Measurements from ENCODE around the gene ZNF280C. TPM values are rescaled to one million over a fixed set of nuclear protein-coding genes. Genes with fewer than 3 reads are reported as not detected.
"Not testable (repeated sequence)": the region's sequence is repeated elsewhere in the genome, so short reads cannot be mapped to it uniquely, and the experiment has no call there.

The ZNF280C gene
- total RNA-seq, 1 experiment from 2014 or later = 7.8 TPM

- Histone ChIP-seq H3K27me3 (ENCODE audit: insufficient read depth, low read depth) (no peaks in the 10 kb centered on the region), H3K36me3 (ENCODE audit: low read depth) (peaks cover 20% of the 10 kb centered on the region; the same call in 1 of the 2 replicates), H3K9me2 (ENCODE audit: insufficient read depth) (no peaks in the 10 kb centered on the region), H2AFZ (no peak overlapping the region), H3K79me2 (ENCODE audit: low read depth) (no peaks in the 10 kb centered on the region), H3K9me3 (ENCODE audit: insufficient read depth, low read depth) (no peaks in the 10 kb centered on the region), H3K4me3 (no peak overlapping the region), H3K4me1 (replicated peaks; ENCODE audit: insufficient read depth) (no peaks in the 10 kb centered on the region), H3K27ac (no peak overlapping the region), H3K4me2 (no peak overlapping the region), H4K20me1 (ENCODE audit: insufficient read depth) (no peaks in the 10 kb centered on the region), H3F3A (ENCODE audit: insufficient read depth, low read depth) (no peaks in the 10 kb centered on the region)
- no peak for DNase-seq
- ChIA-PET CTCF (no interaction called here), POLR2A (ENCODE audit: unreplicated experiment) (no interaction called here)
- intact Hi-C loops (cut with micrococcal nuclease; ENCODE audit: unreplicated experiment) = no loop called here
- TF ChIP-seq EZH2 (IDR thresholded peaks at IDR 0.05; ENCODE audit: low read depth) = no peak
- no peak for TF ChIP-seq CTCF (conservative IDR thresholded peaks at IDR 0.05)
- no TSS peak for BruUV-seq (replicated peaks)
Observed at GRCh38 chrX:130246084-130246483, 22.6 kb downstream of the ZNF280C start.

- H3K79me2 ChIP-seq (ENCODE audit: low read depth) = no peaks in the 10 kb centered on the region
- no peak for DNase-seq
- no peaks in the 10 kb centered on the region for H3K4me1 ChIP-seq (replicated peaks; ENCODE audit: insufficient read depth)
- H3K36me3 ChIP-seq (ENCODE audit: low read depth) = peaks cover 20% of the 10 kb centered on the region; the same call in 1 of the 2 replicates
- no peak overlapping the region for H3K4me3 ChIP-seq
- no peak for TF ChIP-seq CTCF (conservative IDR thresholded peaks at IDR 0.05)
- no peak for TF ChIP-seq EZH2 (IDR thresholded peaks at IDR 0.05; ENCODE audit: low read depth)
- H3K9me3 ChIP-seq (ENCODE audit: insufficient read depth, low read depth) = no peaks in the 10 kb centered on the region
- H4K20me1 ChIP-seq (ENCODE audit: insufficient read depth) = no peaks in the 10 kb centered on the region
- no peaks in the 10 kb centered on the region for H3K9me2 ChIP-seq (ENCODE audit: insufficient read depth)
- ChIA-PET POLR2A (ENCODE audit: unreplicated experiment) (no interaction called here), CTCF (no interaction called here)
- H3K27ac ChIP-seq = no peak overlapping the region
- intact Hi-C loops (cut with micrococcal nuclease; ENCODE audit: unreplicated experiment) = no loop called here
- no peak overlapping the region for H2AFZ ChIP-seq
- no peak overlapping the region for H3K4me2 ChIP-seq
- H3F3A ChIP-seq (ENCODE audit: insufficient read depth, low read depth) = peaks cover 4% of the 10 kb centered on the region; the same call in 1 of the 2 replicates
- no TSS peak for BruUV-seq (replicated peaks)
- H3K27me3 ChIP-seq (ENCODE audit: insufficient read depth, low read depth) = no peaks in the 10 kb centered on the region
Observed at GRCh38 chrX:130245441-130245840, 23.3 kb downstream of the ZNF280C start.

- peaks cover 31% of the 10 kb centered on the region for H3K36me3 ChIP-seq (ENCODE audit: low read depth)
- H3K27me3 ChIP-seq (ENCODE audit: insufficient read depth, low read depth); H3F3A ChIP-seq (ENCODE audit: insufficient read depth, low read depth); intact Hi-C loops (cut with micrococcal nuclease; ENCODE audit: unreplicated experiment); H3K9me3 ChIP-seq (ENCODE audit: insufficient read depth, low read depth); H4K20me1 ChIP-seq (ENCODE audit: insufficient read depth); BruUV-seq (replicated peaks); POLR2A ChIA-PET (ENCODE audit: unreplicated experiment); H3K9me2 ChIP-seq (ENCODE audit: insufficient read depth); CTCF ChIA-PET; H3K4me3 ChIP-seq; DNase-seq; H3K4me2 ChIP-seq; H3K4me1 ChIP-seq (replicated peaks; ENCODE audit: insufficient read depth); H3K27ac ChIP-seq; H3K79me2 ChIP-seq (ENCODE audit: low read depth); H2AFZ ChIP-seq: not testable (repeated sequence)
Observed at GRCh38 chrX:130231184-130231583, 37.5 kb downstream of the ZNF280C start.

GRCh38 chrX:130228871-130229270, 39.8 kb downstream of the ZNF280C start:
- ChIA-PET CTCF (no interaction called here), POLR2A (ENCODE audit: unreplicated experiment) (no interaction called here)
- Histone ChIP-seq H3K79me2 (ENCODE audit: low read depth) (no peaks in the 10 kb centered on the region), H4K20me1 (ENCODE audit: insufficient read depth) (no peaks in the 10 kb centered on the region; the same call in 1 of the 2 replicates), H2AFZ (no peak overlapping the region), H3K4me1 (replicated peaks; ENCODE audit: insufficient read depth) (no peaks in the 10 kb centered on the region), H3K27me3 (ENCODE audit: insufficient read depth, low read depth) (no peaks in the 10 kb centered on the region), H3K4me2 (no peak overlapping the region), H3K9me3 (ENCODE audit: insufficient read depth, low read depth) (no peaks in the 10 kb centered on the region), H3K4me3 (no peak overlapping the region), H3K27ac (no peak overlapping the region), H3K9me2 (ENCODE audit: insufficient read depth) (no peaks in the 10 kb centered on the region), H3K36me3 (ENCODE audit: low read depth) (peaks cover 26% of the 10 kb centered on the region), H3F3A (ENCODE audit: insufficient read depth, low read depth) (no peaks in the 10 kb centered on the region)
- TF ChIP-seq CTCF (conservative IDR thresholded peaks at IDR 0.05) (no peak), EZH2 (IDR thresholded peaks at IDR 0.05; ENCODE audit: low read depth) (no peak)
- DNase-seq = no peak
- intact Hi-C loops (cut with micrococcal nuclease; ENCODE audit: unreplicated experiment) = no loop called here
- BruUV-seq (replicated peaks) = no TSS peak

Data from PC-9 (cell line).